RKO (cell line): ENCODE data around the gene EAF1.
A peak's percentile ranks its signal among the peaks of the same experiment; 100 is the strongest.
"Not testable (repeated sequence)": the region's sequence is repeated elsewhere in the genome, so short reads cannot be mapped to it uniquely, and the experiment has no call there.

Experiments used
- DNase-seq: peaks from one replicate; pipeline ENCODE4 v3.0.0-alpha.2; 2016; ENCODE audit warnings: low spot score

The EAF1 gene

DNA sequence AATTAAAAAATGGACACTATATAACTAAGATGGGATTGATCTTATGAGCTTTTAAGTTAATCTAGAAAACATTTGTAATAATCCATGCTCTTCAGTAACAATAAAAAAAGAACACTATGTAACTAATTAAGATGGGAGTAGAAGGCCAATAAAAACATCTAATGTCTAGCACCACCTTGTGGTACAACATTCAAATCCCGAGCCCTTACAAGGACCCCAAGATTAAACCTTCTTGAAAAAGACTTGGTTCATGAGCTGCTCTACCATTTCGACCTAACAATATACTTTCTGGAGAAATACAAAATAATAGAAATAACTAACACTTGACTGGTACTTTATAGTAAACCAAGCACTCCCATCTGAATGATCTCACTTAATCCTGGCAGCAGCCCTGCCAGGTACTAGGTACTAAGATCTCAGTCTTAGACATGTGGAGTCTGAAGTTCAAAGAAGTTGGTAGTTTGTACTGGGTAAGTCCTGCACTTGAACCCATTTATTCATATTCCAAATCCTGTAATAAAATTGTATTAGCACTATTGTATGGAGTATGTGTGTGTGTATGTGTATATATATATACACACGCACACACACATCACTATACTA lies 21.8 kb upstream of the EAF1 start:
- DNase-seq, result peak; percentile 70

DNA sequence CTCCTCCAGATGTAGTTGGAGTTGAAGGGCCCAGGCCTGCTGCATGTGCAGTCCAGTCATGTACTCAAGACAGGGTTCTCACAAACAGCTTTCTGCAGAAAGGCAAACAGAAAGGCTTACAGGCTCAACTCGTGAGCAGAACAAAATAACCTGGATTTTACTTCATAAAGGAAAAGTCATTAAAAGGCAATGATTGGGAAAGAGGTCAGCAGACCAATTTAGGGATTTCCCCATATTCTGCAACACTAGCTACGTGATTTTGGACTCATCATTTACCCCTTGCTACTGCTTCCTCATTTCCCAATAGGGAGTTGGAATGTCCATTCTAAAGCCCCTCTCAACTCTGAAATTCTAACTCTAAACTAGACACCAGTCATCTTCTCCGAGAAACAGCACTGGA lies 18.2 kb upstream of the EAF1 start:
- no peak for DNase-seq

DNA sequence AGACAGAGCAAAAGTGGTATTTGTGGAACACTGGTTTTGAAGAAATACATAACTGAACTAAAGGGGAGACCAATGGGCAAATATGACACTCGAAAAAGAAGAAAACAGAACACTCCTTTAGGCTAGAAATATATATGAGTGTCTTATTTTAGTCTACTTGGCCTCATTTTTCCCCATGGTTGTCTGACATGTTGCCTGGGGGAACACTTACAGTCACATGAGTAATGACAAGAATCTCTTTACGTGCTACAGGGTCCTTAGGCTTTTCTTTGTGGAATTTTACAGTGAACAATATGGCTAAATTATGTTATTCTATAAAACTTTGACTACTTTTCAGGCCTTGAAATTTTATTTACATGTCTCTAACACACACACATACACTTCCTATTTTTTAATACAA lies 17.6 kb upstream of the EAF1 start:
- no peak for DNase-seq

DNA sequence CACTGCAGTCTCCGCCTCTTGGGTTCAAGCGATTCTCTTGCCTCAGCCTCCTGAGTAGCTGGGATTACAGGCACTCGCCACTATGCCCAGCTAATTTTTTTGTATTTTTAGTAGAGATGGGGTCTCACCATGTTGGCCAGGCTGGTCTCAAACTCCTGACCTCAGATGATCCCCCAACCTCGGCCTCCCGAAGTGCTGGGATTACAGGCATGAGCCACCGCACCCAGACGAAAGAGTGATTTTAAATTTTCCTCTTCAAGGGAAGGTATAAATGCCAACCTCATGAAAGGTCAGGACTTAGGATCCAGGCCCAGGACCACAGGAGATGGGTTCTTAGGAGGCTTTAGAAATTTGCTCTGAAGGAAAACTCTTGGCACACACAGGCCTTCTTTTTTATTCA lies 16.4 kb upstream of the EAF1 start:
- not testable (repeated sequence) for DNase-seq

DNA sequence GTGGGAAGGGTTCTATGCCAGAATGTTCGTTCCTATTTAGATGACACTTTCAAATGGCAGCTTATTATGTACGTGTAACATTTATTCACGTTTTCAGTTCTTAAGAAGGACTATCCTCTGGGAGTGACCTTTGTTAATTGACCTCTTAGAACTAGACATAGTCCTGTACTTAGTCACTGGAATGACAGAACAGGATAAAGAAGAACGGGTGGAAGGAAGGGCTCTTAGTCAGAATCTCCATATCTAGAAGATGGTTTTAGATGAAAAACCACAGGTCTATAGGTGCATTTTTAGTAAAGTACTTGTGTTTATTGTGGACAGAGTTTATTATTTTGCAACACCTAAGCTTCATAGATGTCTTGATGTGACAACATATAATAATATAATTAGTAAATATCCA lies 6.5 kb upstream of the EAF1 start:
- DNase-seq, result peak; percentile 29

DNA sequence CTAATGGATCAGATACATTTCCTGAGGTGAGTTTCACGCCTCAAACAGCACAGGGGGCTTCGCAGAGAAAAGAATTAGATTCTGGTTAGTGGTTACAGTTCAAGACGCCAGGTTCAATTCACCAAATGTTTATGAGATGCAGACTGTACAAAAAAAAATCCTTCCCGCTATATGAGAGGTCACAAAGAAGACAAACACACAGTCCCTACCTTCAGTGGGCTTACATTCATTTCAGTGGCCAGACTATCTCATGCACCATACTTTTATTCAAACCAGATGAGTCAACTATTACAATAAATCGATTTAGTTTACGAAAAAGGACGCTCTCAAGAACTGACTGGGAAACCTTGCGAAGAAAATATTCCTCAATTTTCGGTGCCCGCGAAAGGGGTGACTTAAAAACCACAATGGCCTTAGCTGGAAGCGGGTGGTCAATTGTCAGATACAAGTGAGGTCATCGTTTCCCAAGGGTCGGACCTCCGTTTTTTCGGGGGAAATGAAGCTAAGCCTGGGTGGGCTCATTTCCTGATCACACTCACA lies 749 bp upstream of the EAF1 start:
- no peak for DNase-seq

DNA sequence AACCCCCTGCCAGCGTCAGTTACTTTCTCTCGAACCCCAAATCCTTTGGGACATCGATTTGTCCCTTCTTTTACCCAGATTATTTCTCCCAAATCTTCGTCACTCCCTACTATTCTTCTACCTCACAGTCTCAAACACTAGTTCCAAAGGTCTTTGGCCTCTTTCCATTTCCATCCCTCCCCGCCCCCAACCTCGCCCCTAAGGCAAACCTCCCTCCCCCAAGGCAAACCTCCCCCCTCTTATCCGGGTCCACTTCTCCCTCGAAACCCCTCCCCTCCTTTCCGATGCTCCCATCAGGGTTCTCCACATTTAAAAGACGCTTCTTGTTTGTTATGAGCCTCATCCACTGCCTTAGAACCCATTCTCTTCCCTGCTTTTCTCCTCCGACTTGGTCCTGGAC lies 583 bp downstream of the EAF1 start:
- DNase-seq, result no peak

DNA sequence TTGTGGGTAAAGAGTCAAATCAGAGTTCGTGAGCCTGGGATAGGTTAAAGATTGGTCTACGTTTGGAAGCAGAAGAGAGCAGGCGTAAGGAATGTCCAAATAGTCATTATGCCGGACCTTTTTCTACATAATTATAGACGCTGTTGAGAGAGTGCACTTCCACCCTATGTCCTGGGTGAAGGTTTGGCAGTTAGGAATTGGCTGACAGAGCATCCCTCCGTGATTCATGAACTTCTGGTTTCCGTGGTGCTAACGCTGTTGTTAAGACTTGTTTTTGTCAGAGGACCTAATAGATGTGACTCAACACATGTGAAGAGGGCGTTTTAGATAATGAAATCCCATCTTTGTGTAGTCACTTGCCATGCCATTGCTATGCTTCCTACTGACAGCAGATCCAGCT lies 1.1 kb downstream of the EAF1 start:
- peak; percentile 97 for DNase-seq

DNA sequence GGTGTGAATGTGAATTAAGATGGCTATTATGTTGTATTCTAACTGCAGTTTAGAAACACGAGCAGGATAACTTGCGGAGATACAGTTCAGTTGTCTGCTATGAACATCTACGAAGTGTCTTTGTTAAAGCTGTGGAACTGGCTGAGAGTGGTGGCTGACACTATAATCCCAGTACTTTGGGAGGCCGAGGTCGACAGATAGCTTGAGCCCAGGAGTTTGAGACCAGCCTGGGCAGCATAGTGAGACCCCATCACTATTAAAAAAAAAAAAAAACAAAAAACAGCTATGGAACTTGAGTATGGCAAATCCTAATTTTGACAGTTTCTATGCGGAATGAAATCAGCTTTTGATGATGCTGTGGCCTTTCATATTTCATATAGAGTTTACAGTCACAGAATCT lies 1.7 kb downstream of the EAF1 start:
- no peak for DNase-seq

DNA sequence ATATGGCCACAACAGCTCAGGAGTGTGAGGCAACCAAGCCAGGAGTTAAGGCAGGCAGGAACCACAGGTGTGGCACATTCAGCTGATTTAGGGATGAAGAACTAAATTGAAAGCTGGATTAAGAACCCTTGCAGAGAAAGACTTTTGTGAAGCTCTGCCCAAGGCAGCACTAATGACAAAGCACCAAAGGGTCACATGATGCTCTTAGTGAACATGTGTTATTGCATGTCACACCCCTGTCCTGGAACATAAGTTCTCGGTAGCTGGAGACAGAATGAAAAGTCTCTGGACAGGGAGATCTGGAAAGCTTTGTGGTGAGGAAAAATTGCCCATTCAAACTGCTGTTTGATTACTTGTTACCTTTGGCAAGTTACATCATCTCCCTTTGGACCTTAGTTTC lies 3.2 kb downstream of the EAF1 start:
- DNase-seq, result no peak

DNA sequence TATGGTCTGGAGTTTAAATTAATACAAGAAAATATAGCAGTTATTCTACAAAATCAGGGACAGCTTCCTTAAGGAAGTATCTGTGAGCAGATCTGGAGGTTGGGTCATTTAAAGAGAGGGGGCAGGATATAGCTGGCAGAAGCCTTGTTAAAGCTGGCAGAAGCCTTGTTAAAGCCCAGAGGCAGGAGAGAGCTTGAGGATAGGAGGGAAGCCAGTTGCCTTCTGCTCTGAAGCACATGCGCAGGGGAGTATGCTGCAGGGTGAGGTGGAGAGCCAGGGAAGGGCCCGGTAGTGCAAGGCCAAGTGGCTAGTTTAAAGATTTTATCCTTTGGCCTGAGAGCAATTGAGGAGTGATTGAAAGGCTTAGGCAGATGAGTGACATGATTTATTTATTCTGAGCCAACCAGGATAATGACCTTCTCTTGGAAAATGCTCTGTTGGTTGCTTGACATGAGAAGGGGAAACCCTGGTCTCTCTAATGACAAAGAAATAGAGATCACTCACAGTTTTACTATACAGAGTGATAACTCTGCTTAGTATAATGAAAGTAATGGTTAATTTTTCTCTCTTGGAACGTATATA lies 3.9 kb downstream of the EAF1 start:
- no peak for DNase-seq

DNA sequence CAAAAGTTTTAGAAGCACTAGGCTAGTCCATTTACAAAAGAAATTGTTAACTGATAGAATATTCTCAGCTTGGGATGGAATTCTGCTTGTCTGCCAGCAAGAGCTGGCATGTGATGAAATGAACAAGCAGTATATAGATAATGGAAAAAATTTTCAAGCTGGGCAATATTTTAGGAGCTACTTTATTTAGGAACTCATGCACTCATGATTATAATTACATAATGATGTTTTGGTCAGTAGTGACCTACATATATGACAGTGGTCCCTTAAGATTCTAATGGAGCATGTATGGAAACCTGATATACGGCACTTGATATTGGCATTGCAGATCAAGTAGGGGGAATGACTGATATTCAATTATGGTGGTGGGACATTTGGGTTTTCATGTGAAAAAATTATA lies 6.1 kb downstream of the EAF1 start:
- DNase-seq, result no peak

DNA sequence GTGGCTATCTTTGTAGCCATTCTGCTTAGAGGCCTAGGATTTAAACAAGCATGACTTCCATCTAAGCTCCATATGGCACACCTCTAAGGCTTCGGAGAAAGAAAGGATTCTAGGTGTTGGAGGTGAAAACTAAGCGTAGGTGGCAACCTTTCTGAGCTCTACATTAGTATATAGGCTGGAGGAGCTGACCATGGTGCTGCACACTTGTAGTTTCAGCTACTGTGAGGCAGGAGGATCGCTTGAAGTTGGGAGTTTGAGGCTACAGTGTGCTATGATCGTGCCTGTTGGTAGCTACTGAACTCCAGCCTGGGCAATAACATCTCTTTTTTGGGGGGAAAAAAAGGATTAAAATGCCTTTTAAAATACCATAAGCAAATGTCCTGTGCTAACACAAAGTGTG lies 7.4 kb downstream of the EAF1 start:
- DNase-seq, result no peak

DNA sequence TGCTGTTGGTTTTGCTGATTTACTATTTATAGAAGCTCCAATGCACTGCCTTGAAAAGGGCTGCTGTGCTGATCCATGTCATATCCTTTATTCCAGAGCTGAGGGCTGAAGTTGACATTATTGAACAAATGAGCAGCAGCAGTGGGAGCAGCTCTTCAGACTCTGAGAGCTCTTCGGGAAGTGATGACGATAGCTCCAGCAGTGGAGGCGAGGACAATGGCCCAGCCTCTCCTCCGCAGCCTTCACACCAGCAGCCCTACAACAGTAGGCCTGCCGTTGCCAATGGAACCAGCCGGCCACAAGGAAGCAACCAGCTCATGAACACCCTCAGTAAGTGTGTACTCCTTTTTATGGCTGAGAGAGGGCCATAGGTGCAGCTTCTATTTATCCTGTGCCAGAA lies 8.8 kb downstream of the EAF1 start:
- DNase-seq, result no peak

DNA sequence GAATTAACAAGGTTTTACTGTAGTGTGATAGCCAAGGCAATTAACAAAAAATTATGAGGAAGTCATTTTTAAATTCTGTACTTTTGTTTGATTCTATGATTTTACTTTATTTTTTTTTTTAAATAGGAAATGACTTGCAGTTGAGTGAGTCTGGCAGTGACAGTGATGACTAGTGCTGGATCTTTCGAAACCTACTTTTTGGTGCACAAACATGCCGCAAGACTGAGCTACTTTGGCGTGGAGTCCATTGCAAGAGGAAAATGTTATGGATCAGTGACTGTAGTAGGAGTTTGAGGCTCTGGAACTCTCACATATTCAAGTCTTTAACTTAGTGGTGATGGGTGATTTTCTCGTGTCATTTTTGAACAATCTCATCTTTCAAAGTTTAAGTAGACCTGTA lies 11.6 kb downstream of the EAF1 start:
- DNase-seq, result no peak

DNA sequence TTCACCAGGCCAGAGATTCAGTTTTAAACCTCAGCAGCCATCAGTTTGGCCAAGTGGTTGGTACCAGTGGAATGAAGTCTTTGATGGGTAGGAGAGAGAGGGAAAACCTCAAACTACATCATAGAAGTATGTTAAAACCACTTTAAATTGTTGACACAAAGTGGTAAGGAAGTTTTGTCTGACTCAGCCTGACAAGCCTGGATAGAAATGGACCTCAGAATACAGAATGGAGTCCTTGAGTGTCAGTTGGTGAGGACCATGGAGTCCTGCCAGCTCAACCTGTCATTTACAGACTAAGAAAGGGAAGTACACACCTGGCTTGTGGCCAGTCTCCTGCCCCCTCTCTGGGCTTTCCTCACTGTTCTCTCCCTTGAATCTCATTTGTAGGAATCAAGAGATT lies 12.1 kb downstream of the EAF1 start:
- DNase-seq, result no peak

DNA sequence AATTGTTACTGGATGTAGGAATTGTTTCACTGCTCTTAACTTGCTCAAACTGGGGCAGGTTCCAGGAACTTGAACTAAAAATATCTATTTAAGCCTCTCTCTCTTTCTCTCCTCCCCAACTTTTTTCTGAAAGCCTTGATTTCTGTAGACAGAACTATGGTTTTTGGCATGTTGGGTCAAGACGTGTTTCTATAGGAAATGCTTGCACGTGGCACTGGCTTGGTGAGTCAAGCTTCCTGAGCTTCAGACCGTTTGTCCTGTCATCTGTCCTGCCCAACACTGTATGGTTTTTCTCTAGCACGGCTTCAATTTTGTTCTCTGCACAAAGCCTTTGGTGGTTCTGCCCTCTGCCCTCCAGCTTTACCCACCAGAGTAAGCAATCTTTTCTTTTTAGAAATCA lies 13.5 kb downstream of the EAF1 start:
- DNase-seq, result no peak

DNA sequence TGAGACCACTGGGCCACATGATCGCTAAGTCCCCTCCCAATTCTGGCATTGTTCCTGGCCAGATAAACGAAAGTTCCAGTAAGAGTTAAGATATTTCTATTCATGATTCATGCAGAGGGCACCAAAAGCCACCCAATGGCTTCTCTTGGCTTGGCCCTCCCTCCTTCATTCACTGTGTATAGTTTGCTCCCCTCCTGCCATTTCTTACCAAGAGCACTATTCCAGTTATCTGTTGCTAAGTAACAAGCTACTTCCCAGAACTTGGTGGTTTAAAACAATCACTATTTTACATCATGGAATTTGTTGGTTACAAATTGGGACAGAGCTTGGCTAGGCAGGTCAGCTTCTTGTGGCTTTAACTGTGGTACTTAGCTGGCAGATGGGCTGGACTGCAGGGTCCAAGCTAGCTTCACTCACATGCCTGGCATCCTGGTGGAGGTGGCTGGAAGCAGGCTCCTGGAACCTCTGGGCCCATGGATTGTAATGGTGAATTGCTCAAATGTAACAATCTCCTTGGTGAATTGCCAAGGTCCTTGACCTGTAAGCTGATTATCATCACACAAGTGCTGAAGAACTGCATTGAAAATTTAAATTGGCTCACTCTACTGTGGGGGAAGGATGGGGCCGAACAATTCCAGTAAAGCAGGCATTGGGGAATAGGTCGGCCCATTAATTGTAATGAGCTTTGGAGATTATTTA lies 16.6 kb downstream of the EAF1 start:
- no peak for DNase-seq

DNA sequence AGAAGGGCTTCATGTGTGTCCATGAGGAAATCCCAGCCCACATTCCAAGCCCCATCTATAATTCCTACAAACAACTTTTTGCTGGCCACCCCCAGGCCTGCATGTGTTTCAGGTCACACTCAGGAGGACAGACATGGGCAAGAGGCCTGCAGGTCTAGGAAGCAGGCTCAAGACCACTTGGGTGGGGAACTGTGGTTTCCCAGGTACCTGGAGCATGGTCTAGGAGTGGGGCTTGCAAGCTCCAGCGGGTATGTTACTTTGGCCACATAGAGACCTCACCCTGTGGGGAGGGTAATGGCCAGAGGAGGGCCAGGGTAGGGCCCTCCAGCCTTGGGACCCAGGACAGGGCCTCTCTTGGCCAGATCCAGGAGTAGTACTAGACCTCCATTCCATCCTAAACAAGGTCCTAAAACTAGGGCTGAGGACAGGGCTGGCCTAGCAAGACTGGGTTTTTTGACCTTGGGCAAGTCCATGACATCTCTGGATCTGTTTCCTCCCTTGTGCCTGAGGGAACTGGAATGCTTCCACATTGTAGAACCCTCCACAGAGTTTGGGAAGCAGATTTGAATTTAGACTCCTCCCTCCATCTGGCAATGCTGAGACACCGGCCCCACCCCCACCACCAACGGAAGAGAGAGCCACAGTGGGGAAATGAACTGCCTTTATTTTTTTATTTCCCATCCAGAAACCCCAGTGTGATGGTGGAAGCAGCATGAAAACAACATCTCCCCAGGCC lies 22.3 kb downstream of the EAF1 start:
- DNase-seq, result no peak

DNA sequence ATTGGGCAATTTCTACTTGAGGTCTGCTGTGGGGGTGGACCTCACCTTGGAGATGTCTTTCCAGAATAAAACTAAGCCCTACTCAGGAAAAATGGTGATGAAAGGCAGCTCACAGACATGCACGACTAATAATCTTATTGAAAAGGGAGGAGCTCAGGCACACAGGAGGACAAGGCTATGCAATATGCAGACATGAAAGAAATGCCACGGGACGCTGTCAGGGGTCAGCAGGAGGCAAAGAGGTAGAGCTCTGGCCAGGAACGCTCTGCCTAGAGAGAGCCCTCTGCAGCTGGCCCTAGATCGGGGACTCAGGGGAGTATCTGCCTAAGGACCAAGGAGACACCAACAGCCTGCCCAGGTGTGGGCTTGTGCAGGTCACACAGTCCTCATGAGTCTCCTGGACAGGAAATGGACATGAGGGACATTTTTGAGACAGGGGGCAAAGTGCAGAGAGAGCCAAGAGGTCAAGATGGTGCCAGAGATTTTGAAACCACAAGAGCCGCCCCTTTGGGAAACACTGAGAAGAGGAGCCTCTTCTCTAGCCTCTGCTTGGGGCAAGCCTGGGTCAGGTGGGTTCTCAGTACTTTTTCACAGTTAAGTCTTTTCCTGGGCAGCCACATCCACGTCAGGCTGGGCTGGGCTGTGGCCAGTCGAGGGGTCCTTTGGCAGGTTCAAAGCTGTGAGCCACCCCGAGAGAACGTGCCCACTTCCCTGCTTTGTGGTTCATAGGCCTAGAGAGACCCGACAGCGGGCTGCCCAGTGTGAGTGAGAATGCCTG lies 23.2 kb downstream of the EAF1 start:
- DNase-seq, result no peak

DNA sequence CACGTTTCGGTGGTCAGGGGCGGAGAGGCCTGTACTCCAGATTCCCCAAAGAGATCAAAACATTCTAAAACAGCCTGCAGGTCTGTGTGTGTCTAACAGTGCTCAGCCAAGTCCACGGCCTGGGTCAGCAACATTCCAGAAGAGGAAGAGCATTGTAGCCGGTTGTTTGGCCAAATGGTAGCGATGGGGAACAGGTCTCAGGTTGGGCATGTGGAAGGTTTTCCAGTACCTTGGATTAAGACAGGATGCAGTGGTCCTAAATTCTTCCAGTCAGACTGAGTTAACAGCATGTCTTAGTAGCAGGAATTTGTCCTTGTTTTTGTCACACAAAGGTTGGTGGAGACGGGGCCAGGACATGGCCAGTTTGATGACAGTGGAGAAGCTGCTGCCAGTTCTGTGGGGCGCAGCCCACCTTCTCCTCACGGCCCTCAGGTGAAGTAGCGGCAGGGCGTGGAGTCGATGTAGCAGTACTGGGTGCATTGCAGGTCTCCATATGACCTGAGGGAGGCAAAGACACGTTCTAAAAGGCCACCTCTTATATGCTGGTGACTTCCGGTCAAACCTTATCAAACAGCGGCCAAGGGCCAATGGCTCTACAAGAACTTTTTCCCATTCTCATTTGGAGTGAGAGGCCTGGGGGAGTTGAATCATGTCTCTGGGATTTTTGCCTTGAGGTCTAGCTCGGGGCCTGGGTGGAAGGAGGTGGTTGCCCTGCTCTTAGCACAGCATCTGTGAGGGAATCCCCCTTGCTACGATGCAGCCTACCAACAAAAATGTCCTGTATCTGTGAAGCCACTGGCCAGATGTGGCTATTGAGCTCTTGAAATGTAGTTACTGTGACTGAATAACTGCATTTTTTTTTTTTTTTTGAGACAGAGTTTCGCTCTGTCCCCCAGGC lies 24.1 kb downstream of the EAF1 start:
- no peak for DNase-seq
